HPDE6-E6E7 (cell line): ENCODE results near the gene GPR15LG.

Source experiments
- DNase-seq: peaks from one replicate; pipeline ENCODE4 v3.0.0; 2011; ENCODE audit warnings: missing footprints; ENCODE audit errors: extremely low spot score

The GPR15LG gene

DNA sequence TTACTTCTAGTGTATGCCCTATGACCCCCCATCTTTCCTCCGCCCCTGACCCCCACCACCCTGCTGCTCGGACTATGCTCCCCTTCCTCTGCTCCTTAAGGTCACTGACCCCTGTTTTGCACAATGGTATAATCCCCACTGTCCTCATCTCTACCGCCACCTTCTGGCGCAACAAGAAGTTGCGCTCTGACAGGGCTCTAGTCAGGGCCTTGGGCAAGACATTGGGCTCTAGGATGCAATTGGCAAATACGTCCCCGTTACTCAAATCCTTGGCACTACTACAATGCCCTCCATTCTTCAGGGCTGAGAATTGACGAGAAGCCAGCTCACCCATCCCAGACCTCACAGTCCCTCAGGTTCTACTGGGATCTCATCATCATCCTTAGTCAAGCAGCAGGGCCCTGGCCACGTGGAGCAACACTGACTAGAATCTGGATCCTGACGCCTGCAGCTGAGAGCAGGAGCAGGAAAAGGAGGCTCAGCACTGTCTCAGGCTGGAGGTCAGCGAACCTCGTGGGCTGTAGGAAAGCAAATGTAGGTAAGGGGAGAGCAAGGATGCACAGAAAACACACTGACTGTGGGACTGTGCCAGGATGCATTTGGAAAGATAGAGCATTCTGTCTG is 41.1 kb downstream of the GPR15LG start:
- no peak for DNase-seq

DNA sequence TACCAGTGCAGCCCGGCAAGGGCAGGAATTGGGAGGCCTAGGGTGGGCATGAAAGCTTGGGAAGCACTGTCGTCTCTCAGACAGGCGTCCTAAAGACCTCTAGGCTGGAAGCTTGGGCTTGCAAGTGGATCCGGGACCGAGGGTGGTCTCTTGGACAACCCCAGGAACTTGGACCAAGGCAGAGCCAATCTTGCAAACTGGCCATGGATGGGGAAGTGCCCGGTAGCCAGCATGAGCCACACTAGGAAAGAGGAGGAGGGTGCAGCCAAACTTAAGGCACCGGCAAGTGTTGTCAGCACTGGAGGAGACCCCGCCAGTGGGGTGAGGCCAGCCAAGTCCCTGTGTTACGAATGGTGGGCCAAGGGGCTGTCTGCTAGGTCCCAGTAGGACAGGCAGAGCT is 43.2 kb downstream of the GPR15LG start:
- DNase-seq = no peak

DNA sequence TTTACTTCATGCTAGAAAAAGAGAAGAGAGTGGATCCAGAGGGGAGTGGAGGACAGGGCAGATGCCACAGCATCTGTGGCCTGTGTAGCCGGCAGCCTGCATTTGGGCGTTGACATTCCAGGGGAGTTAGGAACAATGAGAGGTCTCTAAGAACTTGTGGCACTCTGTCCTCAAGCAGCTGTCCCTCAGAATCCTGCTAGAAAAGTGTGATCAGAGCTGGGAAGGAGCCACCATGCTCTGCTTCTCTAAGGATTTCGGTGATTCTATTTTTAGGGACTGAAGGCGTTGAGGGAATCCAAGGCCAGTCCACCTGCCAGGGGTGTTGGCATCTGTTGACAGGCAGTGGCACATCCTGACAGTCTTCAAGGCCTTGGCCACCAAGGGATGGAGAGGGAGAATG is 44.1 kb downstream of the GPR15LG start:
- no peak for DNase-seq

DNA sequence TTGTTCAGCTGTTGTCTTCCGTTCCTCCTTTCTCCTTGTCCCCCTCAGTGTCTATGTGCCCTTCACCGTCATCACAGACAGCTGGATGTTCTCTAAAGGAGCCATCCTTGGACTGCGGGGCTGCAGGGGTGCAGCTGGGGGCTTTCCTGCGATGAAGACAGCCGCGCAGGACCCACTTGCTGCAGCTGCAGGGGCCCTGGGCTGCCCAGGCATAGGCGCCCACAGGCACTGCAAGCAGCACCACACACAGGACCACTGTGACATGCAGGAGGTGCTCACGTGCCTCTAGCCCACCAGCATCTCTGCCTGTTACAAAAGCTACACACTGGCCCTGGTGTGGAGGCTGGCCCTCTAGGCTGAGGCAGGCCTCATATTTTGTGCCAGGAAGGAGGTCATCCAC is 48.3 kb downstream of the GPR15LG start:
- DNase-seq = no peak

DNA sequence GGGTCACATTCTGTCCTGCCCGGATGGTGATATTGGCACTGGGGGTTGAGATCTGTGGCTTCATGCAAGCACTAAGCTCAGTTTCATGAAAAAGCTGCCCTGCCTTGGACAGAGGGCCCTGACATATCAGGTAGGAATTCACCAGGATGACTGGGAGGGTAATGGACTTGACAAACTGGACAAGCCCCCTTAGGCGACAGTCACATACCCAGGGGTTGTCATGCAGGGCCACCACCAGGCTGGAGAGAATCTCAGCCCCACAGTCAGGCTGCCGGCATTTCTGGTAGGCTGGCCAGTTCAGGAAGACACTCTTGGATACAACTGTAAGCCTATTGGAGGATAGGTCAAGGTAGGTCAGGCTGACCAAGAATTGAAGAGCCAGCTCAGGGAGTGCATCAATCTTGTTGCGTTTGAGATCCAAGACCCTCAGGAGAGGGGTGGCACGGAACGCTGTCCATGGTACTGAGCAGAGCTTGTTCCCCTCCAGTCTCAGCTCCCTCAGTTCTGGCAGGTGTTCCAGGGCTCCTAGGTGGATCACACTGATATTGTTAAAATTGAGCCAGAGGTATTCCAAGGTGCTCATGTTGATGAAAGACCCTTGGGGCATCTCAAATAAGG is 50.9 kb downstream of the GPR15LG start:
- no peak for DNase-seq

DNA sequence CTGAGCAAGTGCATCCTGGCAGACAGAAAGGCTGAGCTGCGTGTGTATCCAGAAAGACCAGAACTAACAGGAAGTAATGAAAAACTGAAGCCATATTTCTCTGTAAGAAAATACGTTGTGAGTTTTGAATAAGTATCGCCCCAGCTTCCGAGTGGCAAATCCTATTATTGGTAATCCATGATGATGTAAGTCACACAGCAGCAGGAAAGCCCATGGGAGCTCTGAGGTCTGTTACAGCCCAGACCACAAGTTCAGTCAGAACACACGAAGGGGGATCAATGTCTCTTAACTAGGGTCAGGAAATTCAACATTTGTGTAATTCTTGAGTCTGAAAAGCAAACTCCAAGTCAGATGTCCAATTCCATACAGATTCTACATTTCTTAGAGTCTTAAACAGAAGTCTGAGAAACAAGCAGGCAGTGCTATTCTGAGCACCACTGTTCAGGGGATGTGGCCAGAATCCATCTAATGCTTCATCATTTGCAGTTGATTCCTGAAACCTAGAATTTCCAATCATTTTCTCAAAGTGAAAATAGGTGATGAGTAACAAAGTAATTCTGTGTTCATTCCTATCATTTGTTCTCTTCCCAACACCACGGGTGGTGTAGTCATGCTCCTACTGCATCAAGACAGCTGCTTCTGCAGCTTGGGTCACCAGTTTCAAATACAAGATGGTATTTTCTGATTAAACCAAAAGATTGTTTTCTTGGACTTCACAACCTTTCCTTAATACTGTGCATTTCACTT is 52.0 kb downstream of the GPR15LG start, which contains the start of gene LRIT2:
Gene LRIT2, minus strand, starts transcription at position 118 of the 747 bp plus-strand sequence. Its CDS starts 24 bp downstream, at position 94.
- DNase-seq = no peak

DNA sequence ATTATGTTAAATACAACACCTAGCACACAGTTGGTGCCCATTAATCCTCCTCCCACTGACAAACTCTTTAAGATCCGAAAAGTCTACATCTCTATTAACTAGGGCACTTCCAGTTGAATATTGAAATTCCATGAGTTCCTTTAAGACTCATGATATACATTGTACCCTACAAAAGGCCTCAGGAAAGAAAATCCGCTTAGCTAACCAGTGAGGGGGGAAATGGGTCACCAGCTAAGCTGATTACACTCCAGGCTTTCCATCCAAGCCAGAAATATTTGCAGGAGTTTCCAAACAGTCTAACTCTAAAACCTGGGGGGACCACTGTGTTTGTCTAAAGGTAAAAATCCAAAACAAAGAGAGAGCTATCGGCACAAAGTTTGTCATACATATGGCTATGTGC is 53.0 kb downstream of the GPR15LG start:
- DNase-seq = no peak

DNA sequence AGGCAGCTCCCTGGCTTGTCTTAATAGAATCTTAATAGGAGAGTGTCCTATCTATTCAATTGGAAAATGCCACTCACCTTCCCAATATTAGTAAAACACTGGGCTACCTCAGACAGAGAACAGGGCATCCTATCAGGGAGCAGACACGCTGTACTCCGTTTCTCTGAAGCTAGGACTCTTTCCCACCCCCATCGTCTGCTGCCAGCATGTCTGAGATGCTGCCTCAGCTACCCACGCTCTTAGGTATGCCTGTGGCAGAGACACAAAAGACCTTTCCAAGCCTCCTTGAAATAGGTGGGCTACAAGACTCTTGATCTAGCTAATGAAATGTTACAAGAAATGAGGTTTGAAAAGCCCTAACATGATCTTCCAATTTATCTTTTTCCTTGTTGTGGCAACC is 54.2 kb downstream of the GPR15LG start:
- DNase-seq = no peak

DNA sequence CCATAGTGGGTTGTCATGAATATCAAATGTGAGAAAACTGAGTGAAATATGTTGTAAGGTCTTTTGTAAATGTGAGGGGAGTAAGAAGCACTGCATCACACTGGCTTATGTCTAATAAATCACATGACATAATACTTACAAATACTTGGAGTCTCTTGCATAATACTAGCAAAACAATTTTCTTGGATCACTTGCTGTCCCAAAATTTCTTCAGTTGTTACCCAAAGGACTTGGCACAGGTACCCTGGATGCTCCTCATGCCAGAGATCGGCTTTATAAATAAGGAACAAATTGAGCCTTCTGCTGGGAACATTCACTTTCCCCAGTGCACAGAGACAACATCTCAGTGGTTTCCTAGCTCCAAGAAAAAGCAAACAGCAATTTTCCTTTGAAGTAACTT is 56.8 kb downstream of the GPR15LG start:
- DNase-seq = no peak

DNA sequence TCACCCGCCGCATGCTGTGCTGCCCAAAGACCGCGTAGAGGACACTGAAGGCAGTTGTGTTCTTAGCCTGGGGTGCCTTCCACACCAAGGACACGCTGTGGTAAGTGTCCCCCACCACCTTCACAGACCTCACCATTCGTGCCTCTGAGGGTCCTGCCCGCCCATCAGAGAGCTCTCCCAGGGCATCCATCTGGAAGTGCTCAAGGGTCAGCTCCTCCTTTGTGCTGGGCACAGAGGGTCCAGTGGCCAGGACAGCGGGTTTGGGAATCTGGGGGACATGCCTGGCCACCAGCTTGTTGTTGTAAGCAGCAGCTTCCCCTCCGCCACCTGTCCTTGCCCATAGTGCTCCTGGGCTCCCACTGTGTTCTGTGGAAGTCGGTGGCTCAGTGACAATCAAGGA is 58.8 kb downstream of the GPR15LG start:
- DNase-seq = no peak

DNA sequence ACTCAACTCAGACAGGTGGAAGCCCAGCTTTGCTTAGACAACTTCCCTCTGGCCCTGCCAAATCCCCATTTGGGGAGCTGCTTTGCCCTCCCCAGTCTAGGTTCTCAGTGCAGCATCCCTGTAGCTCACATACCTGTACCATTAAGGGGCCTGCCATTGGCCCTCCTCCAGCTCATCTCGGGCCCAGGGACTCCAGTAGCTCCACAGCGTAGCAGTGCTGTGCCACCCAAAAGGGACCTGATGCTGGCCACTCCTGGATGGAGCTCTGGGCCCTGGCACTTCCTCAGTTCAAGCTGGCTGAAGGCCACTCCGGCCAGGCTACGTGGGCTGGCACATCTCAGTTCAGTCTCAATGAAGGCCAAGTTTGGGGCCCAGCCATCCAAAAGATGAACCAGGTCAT is 60.3 kb downstream of the GPR15LG start:
- no peak for DNase-seq

DNA sequence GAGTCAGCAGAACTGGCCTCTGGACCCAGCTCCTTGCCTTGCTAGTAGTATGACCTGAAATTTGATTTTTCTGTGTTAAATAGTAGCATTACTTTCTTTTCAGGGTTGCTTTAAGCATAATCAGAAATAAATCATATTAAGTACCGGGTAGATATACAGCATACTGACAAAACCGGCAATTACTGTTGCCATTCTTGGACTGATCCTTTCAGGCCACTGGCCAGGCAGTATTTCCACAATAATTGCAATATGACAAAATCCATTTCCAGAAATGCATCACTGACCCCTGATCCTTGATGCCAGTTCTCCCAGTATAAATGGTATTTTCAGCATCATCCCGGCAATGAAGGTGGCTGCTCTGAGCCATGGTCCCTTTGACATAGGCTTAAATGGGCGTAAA is 60.9 kb downstream of the GPR15LG start:
- DNase-seq = no peak
